K562 (cell line): ENCODE data around the gene HBQ1. TPM values are rescaled to one million over a fixed set of nuclear protein-coding genes. Genes with fewer than 3 reads are reported as not detected.

Experiments used
- ADNP ChIP-seq: fragments of 200-800 bp; sonication (Bioruptor generic); IDR thresholded peaks from 2 replicates; pipeline ENCODE4 v1.6.1; 2016; ENCODE audit warnings: missing genetic modification characterization, missing compliant biosample characterization
- ERF ChIP-seq: fragments of 450-650 bp; formaldehyde crosslinking; IDR thresholded peaks from 2 replicates; pipeline ENCODE4 v1.4.0; 2020; ENCODE audit warnings: mild to moderate bottlenecking, mixed read lengths
- MEF2A ChIP-seq: IDR thresholded peaks from 2 replicates; pipeline ENCODE4 v1.6.1; 2011; ENCODE audit warnings: low read depth, mild to moderate bottlenecking, low read length, moderate library complexity; ENCODE audit not compliant: control insufficient read depth
- NFRKB ChIP-seq: fragments of 450-650 bp; IDR thresholded peaks from 2 replicates; pipeline ENCODE4 v1.6.1; 2016; ENCODE audit warnings: low read depth
- NR4A1 ChIP-seq, 2 experiments: fragments of 250-450 bp in 1 of 2; fragments of 450-650 bp in 1 of 2; sonication (Bioruptor Pico) in 1 of 2; IDR thresholded peaks; 2 replicates each; pipeline versions ENCODE4 v1.4.0 to v1.6.1; 2016 to 2020; ENCODE audit warnings: mild to moderate bottlenecking in 2 of 2, missing compliant biosample characterization in 1 of 2, missing genetic modification characterization in 1 of 2, moderate library complexity in 1 of 2
- PTBP1 ChIP-seq: fragments of 200-400 bp; formaldehyde crosslinking; IDR thresholded peaks from 2 replicates; pipeline ENCODE4 v1.6.1; 2017; ENCODE audit warnings: low read depth, low read length
- RCOR1 ChIP-seq, 2 experiments: IDR thresholded peaks; 2 replicates each; pipeline ENCODE4 v1.6.1; 2012; ENCODE audit warnings: low read depth in 2 of 2, low read length in 2 of 2, borderline replicate concordance in 1 of 2, improper control_type of control experiment in 1 of 2
- RHOXF2B ChIP-seq: fragments of 250-450 bp; sonication (Bioruptor Pico); conservative IDR thresholded peaks from 2 replicates; pipeline ENCODE4 v1.5.1; 2021
- TCF3 ChIP-seq: sonication (generic); formaldehyde crosslinking; IDR thresholded peaks from 2 replicates; pipeline ENCODE4 v1.4.0; 2020; ENCODE audit warnings: mild to moderate bottlenecking, missing genetic modification reagents
- THRAP3 ChIP-seq: fragments of 450-650 bp; IDR thresholded peaks from 2 replicates; pipeline ENCODE4 v1.6.1; 2016; ENCODE audit warnings: mild to moderate bottlenecking, inconsistent platforms, borderline replicate concordance
- ZFX ChIP-seq: sonication (generic); formaldehyde crosslinking; IDR thresholded peaks from 2 replicates; pipeline ENCODE4 v1.8.0; 2022; ENCODE audit warnings: mild to moderate bottlenecking, missing genetic modification reagents, moderate library complexity
- polyA plus RNA-seq, 8 experiments: library from polyadenylated mRNA; depleted of rRNA in 4 of 8; stranded (reverse) in 5 of 8; unstranded in 3 of 8; fragments of >200 nt; fragmentation: Nextera tagmentation in 2 of 8; fragmentation: Illumina TruSeq in 1 of 8; extraction: Ambion mirVana in 2 of 8; extraction: Trizol in 1 of 8; gene quantifications; 2 replicates each; pipeline versions ENCODE4 v1.2.1 to v1.2.3, GENCODE V29; 2011 to 2014; ENCODE audit warnings: inconsistent platforms in 1 of 8, missing spikeins in 1 of 8
- total RNA-seq, 7 experiments: library from RNA; depleted of rRNA in 6 of 7; stranded (reverse); fragments of >200 nt in 6 of 7; fragmentation: Illumina TruSeq in 2 of 7; extraction: Trizol in 2 of 7; gene quantifications; 2 replicates each; pipeline versions ENCODE4 v1.2.1 to v1.2.3, GENCODE V29; 2011 to 2021; ENCODE audit warnings: low replicate concordance in 1 of 7
- TF ChIP-seq, protein P1 (sequence below): fragments of 200-600 bp; sonication (generic); IDR thresholded peaks from one replicate; pipeline ENCODE4 v1.6.1; 2012; ENCODE audit warnings: mild to moderate bottlenecking, low read depth, low read length, inconsistent platforms
- TF ChIP-seq, protein P2 (sequence below): fragments of 250-450 bp; sonication (Bioruptor Pico); IDR thresholded peaks from 2 replicates; pipeline ENCODE4 v1.9.0; 2021; ENCODE audit warnings: mild to moderate bottlenecking
- TF ChIP-seq, protein P3 (sequence below): sonication (generic); formaldehyde crosslinking; IDR thresholded peaks from 2 replicates; pipeline ENCODE4 v1.8.0; 2022; ENCODE audit warnings: mild to moderate bottlenecking, missing genetic modification reagents, borderline replicate concordance

Gene HBQ1
- total and polyA plus RNA-seq, 9 of the 15 experiments (the other 6 are each of a cell fraction or from before 2014, with no cell fraction given): 2.3 to 190 (median 19.8) TPM

DNA sequence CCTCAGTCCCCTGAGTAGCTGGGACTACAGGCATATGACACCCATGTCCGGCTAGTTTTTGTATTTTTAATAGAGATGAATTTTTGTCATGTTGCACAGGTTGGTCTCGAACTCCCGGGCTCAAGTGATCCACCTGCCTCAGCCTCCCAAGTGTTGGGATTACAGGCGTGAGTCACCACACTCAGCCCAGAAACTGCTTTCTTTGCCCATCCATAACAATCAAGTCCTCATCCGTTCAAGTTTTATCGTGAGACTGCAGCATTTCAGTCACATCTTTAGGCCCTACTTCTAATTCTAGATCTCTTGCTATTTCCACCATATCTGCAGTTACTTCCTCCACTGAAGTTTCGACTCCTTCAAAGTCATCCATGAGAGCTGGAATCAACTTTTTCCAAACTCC, 48.1 kb upstream of the HBQ1 start (continued):
- TF ChIP-seq, protein P1, sequence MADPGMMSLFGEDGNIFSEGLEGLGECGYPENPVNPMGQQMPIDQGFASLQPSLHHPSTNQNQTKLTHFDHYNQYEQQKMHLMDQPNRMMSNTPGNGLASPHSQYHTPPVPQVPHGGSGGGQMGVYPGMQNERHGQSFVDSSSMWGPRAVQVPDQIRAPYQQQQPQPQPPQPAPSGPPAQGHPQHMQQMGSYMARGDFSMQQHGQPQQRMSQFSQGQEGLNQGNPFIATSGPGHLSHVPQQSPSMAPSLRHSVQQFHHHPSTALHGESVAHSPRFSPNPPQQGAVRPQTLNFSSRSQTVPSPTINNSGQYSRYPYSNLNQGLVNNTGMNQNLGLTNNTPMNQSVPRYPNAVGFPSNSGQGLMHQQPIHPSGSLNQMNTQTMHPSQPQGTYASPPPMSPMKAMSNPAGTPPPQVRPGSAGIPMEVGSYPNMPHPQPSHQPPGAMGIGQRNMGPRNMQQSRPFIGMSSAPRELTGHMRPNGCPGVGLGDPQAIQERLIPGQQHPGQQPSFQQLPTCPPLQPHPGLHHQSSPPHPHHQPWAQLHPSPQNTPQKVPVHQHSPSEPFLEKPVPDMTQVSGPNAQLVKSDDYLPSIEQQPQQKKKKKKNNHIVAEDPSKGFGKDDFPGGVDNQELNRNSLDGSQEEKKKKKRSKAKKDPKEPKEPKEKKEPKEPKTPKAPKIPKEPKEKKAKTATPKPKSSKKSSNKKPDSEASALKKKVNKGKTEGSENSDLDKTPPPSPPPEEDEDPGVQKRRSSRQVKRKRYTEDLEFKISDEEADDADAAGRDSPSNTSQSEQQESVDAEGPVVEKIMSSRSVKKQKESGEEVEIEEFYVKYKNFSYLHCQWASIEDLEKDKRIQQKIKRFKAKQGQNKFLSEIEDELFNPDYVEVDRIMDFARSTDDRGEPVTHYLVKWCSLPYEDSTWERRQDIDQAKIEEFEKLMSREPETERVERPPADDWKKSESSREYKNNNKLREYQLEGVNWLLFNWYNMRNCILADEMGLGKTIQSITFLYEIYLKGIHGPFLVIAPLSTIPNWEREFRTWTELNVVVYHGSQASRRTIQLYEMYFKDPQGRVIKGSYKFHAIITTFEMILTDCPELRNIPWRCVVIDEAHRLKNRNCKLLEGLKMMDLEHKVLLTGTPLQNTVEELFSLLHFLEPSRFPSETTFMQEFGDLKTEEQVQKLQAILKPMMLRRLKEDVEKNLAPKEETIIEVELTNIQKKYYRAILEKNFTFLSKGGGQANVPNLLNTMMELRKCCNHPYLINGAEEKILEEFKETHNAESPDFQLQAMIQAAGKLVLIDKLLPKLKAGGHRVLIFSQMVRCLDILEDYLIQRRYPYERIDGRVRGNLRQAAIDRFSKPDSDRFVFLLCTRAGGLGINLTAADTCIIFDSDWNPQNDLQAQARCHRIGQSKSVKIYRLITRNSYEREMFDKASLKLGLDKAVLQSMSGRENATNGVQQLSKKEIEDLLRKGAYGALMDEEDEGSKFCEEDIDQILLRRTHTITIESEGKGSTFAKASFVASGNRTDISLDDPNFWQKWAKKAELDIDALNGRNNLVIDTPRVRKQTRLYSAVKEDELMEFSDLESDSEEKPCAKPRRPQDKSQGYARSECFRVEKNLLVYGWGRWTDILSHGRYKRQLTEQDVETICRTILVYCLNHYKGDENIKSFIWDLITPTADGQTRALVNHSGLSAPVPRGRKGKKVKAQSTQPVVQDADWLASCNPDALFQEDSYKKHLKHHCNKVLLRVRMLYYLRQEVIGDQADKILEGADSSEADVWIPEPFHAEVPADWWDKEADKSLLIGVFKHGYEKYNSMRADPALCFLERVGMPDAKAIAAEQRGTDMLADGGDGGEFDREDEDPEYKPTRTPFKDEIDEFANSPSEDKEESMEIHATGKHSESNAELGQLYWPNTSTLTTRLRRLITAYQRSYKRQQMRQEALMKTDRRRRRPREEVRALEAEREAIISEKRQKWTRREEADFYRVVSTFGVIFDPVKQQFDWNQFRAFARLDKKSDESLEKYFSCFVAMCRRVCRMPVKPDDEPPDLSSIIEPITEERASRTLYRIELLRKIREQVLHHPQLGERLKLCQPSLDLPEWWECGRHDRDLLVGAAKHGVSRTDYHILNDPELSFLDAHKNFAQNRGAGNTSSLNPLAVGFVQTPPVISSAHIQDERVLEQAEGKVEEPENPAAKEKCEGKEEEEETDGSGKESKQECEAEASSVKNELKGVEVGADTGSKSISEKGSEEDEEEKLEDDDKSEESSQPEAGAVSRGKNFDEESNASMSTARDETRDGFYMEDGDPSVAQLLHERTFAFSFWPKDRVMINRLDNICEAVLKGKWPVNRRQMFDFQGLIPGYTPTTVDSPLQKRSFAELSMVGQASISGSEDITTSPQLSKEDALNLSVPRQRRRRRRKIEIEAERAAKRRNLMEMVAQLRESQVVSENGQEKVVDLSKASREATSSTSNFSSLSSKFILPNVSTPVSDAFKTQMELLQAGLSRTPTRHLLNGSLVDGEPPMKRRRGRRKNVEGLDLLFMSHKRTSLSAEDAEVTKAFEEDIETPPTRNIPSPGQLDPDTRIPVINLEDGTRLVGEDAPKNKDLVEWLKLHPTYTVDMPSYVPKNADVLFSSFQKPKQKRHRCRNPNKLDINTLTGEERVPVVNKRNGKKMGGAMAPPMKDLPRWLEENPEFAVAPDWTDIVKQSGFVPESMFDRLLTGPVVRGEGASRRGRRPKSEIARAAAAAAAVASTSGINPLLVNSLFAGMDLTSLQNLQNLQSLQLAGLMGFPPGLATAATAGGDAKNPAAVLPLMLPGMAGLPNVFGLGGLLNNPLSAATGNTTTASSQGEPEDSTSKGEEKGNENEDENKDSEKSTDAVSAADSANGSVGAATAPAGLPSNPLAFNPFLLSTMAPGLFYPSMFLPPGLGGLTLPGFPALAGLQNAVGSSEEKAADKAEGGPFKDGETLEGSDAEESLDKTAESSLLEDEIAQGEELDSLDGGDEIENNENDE: no peak
- TF ChIP-seq ADNP (tag) (0 out of 2 replicates have a peak, but pooled peaks have one; percentile 31), NR4A1 (CRISPR knock-in tag; IDR thresholded peaks at IDR 0.05) (no peak), NR4A1 (tag; IDR thresholded peaks at IDR 0.05) (no peak), RCOR1 (IDR thresholded peaks at IDR 0.05; ENCODE audit: borderline replicate concordance in 1 of 2, low read depth in 2 of 2, low read length in 2 of 2) (no peak), ZFX (CRISPR knock-in tag) (0 out of 2 replicates have a peak, but pooled peaks have one; percentile 23), NFRKB (no peak), RHOXF2B (CRISPR knock-in tag) (no peak), MEF2A (no peak), THRAP3 (no peak), TCF3 (CRISPR knock-in tag) (peak; percentile 55), ERF (CRISPR knock-in tag) (no peak), PTBP1 (no peak)
- TF ChIP-seq, protein P2, sequence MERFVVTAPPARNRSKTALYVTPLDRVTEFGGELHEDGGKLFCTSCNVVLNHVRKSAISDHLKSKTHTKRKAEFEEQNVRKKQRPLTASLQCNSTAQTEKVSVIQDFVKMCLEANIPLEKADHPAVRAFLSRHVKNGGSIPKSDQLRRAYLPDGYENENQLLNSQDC (CRISPR knock-in tag): no peak
- TF ChIP-seq, protein P3, sequence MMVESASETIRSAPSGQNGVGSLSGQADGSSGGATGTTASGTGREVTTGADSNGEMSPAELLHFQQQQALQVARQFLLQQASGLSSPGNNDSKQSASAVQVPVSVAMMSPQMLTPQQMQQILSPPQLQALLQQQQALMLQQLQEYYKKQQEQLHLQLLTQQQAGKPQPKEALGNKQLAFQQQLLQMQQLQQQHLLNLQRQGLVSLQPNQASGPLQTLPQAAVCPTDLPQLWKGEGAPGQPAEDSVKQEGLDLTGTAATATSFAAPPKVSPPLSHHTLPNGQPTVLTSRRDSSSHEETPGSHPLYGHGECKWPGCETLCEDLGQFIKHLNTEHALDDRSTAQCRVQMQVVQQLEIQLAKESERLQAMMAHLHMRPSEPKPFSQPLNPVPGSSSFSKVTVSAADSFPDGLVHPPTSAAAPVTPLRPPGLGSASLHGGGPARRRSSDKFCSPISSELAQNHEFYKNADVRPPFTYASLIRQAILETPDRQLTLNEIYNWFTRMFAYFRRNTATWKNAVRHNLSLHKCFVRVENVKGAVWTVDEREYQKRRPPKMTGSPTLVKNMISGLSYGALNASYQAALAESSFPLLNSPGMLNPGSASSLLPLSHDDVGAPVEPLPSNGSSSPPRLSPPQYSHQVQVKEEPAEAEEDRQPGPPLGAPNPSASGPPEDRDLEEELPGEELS (CRISPR knock-in tag): no peak
